Measurements from ENCODE around the gene MTHFD1L. TPM values are rescaled to one million over a fixed set of nuclear protein-coding genes. Genes with fewer than 3 reads are reported as not detected.

MTHFD1L gene
- total and polyA plus RNA-seq, 9 of the 15 experiments (the other 6 are each of a cell fraction or from before 2014, with no cell fraction given), result 20.9 to 128 (median 61.0) TPM

DNA sequence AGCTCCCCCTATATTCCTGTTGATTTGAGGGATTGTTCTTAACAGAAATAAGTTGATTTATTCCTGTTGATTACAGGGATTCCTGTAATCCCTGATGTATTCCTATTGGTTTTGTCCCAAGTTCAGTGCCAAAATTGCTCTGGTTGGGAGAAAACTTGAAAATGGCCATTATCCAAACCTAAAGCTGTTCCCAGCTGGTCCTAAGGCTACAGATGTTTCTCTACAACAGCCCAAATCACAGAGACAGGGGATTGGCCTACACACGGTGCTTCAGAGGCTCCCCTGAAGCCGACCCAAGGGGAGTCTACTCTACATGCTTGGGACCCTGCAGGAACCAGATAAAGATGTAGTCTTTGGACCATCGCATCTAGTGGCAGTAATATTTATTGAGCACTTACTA, 275.3 kb downstream of the MTHFD1L start:
- ChIA-PET POLR2A (no interaction called here), CTCF (ENCODE audit: low intra/inter-chr PET ratio) (no interaction called here)
- intact Hi-C loops (cut with micrococcal nuclease), result no loop called here
- H3K4me2 ChIP-seq (ENCODE audit: insufficient read depth, low read length), result no peak overlapping the region
- in situ Hi-C loops (cut with MboI), result no loop called here
- H3K36me3 ChIP-seq (ENCODE audit: control insufficient read depth, insufficient read depth, low read length), result no peaks in the 10 kb centered on the region
- H3K9me1 ChIP-seq (ENCODE audit: control insufficient read depth, insufficient read depth, low read length), result no peaks in the 10 kb centered on the region
- ATAC-seq (no peak), FAIRE-seq (no peak), DNase-seq (ENCODE audit: extremely low read depth in 1 of 4, low spot score in 3 of 4) (no peak)
- H3K79me2 ChIP-seq (ENCODE audit: control insufficient read depth, insufficient read depth, low read length), result no peaks in the 10 kb centered on the region
- BruUV-seq (replicated peaks), result no TSS peak
- H3K9ac ChIP-seq (ENCODE audit: insufficient read depth in 1 of 2, low read depth in 2 of 2, low read length in 2 of 2), result no peak overlapping the region
- H3K27me3 ChIP-seq (ENCODE audit: control insufficient read depth in 2 of 2, insufficient read depth in 2 of 2, low read length in 2 of 2), result peaks cover 47 to 66% of the 10 kb centered on the region in 2 experiments
- H4K20me1 ChIP-seq (replicated peaks; ENCODE audit: control insufficient read depth, insufficient read depth, low read length), result no peaks in the 10 kb centered on the region
- no peak overlapping the region for H2AFZ ChIP-seq (ENCODE audit: low read depth, low read length)
- whole genome bisulfite sequencing (ENCODE audit: insufficient coverage, low coverage, missing lambda C conversion rate), result 11% methylated on average over 3 of the region's 3 CpGs
- TF ChIP-seq, protein P1, sequence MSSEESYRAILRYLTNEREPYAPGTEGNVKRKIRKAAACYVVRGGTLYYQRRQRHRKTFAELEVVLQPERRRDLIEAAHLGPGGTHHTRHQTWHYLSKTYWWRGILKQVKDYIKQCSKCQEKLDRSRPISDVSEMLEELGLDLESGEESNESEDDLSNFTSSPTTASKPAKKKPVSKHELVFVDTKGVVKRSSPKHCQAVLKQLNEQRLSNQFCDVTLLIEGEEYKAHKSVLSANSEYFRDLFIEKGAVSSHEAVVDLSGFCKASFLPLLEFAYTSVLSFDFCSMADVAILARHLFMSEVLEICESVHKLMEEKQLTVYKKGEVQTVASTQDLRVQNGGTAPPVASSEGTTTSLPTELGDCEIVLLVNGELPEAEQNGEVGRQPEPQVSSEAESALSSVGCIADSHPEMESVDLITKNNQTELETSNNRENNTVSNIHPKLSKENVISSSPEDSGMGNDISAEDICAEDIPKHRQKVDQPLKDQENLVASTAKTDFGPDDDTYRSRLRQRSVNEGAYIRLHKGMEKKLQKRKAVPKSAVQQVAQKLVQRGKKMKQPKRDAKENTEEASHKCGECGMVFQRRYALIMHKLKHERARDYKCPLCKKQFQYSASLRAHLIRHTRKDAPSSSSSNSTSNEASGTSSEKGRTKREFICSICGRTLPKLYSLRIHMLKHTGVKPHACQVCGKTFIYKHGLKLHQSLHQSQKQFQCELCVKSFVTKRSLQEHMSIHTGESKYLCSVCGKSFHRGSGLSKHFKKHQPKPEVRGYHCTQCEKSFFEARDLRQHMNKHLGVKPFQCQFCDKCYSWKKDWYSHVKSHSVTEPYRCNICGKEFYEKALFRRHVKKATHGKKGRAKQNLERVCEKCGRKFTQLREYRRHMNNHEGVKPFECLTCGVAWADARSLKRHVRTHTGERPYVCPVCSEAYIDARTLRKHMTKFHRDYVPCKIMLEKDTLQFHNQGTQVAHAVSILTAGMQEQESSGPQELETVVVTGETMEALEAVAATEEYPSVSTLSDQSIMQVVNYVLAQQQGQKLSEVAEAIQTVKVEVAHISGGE (CRISPR knock-in tag; IDR thresholded peaks at IDR 0.05), result no peak
- TF ChIP-seq, protein P2, sequence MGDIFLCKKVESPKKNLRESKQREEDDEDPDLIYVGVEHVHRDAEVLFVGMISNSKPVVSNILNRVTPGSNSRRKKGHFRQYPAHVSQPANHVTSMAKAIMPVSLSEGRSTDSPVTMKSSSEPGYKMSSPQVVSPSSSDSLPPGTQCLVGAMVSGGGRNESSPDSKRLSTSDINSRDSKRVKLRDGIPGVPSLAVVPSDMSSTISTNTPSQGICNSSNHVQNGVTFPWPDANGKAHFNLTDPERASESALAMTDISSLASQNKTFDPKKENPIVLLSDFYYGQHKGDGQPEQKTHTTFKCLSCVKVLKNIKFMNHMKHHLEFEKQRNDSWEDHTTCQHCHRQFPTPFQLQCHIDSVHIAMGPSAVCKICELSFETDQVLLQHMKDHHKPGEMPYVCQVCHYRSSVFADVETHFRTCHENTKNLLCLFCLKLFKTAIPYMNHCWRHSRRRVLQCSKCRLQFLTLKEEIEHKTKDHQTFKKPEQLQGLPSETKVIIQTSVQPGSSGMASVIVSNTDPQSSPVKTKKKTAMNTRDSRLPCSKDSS (IDR thresholded peaks at IDR 0.05; ENCODE audit: low read depth, partially characterized antibody), result no peak
- TF ChIP-seq NFE2L1 (tag; IDR thresholded peaks at IDR 0.05; ENCODE audit: borderline replicate concordance, low read depth) (no peak), THRAP3 (IDR thresholded peaks at IDR 0.05; ENCODE audit: borderline replicate concordance) (no peak), ZNF274 (IDR thresholded peaks at IDR 0.05; ENCODE audit: borderline replicate concordance, low read depth, low read length) (no peak), U2AF1 (optimal IDR thresholded peaks at IDR 0.05; ENCODE audit: low read depth, low read length) (no peak), POLR2H (tag; IDR thresholded peaks at IDR 0.05; ENCODE audit: low read depth) (no peak), ESRRB (CRISPR knock-in tag; IDR thresholded peaks at IDR 0.05; ENCODE audit: borderline replicate concordance) (no peak)
- no peaks in the 10 kb centered on the region for H3K9me3 ChIP-seq (replicated peaks; ENCODE audit: control insufficient read depth, insufficient read depth, low read depth, low read length)
- no peak overlapping the region for H3K27ac ChIP-seq (ENCODE audit: extremely low read depth, low read depth, low read length)
- H3K4me3 ChIP-seq, result no peak overlapping the region
- peaks cover 0 to 2% of the 10 kb centered on the region in 2 experiments; a peak in 1 of 5 replicates for H3K4me1 ChIP-seq (replicated peaks in 1 of 2; ENCODE audit: control insufficient read depth in 2 of 2, insufficient read depth in 2 of 2, low read length in 2 of 2)

Measured in K562 (cell line).